ENCODE measurements around the gene MIA2.
"Not testable (repeated sequence)": the region's sequence is repeated elsewhere in the genome, so short reads cannot be mapped to it uniquely, and the experiment has no call there.

Gene MIA2

DNA sequence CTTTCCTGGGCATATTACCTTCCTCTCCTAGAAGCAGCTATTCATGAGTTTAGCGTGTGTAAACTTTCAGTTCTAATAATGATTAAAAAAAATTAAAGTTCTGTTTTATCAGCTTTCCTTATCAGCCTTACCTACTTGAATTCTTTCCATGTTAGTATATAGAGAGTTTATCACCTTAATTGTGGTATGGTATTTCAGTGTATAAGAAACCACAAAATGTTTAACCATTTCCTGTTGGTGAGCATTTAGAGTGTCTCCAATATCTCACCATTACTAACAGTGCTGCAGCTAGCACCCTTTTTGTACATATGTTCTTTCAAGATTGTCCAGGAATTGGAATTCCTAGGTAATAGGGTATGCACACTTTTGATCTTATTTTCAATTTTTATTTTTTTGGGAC lies 109.1 kb downstream of the MIA2 start:
- Histone ChIP-seq H3K27ac (no peak overlapping the region), H3K4me3 (ENCODE audit: low read depth, low read length) (no peak overlapping the region), H3K27me3 (replicated peaks) (no peaks in the 10 kb centered on the region), H3K36me3 (replicated peaks) (peaks cover 2% of the 10 kb centered on the region)
- in situ Hi-C loops (cut with HindIII; ENCODE audit: low pct_ligation_motif_present, low sequenced_read_pairs): no loop called here
- no peak for DNase-seq
- TF ChIP-seq, protein P1, sequence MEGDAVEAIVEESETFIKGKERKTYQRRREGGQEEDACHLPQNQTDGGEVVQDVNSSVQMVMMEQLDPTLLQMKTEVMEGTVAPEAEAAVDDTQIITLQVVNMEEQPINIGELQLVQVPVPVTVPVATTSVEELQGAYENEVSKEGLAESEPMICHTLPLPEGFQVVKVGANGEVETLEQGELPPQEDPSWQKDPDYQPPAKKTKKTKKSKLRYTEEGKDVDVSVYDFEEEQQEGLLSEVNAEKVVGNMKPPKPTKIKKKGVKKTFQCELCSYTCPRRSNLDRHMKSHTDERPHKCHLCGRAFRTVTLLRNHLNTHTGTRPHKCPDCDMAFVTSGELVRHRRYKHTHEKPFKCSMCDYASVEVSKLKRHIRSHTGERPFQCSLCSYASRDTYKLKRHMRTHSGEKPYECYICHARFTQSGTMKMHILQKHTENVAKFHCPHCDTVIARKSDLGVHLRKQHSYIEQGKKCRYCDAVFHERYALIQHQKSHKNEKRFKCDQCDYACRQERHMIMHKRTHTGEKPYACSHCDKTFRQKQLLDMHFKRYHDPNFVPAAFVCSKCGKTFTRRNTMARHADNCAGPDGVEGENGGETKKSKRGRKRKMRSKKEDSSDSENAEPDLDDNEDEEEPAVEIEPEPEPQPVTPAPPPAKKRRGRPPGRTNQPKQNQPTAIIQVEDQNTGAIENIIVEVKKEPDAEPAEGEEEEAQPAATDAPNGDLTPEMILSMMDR (IDR thresholded peaks at IDR 0.05; ENCODE audit: low read depth, low read length, missing control alignments): no peak

DNA sequence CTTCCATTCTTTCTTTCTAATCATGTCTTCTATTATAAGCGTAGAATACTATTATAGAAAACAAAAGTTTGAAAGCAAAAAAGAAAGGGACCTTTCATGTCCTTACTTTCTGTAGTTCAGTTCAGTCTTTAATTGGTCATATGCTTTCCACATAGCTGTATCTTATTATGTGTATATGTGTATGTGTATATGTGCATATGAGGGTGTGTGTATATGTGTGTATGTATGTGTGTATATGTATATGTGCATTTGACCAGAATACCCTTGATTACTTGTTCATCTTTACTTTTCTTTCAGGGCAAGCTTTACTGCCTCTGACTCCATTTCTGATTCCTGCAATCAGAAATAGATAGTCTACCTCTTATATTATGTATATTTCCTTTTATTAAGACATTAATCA lies 109.9 kb downstream of the MIA2 start:
- in situ Hi-C loops (cut with HindIII; ENCODE audit: low pct_ligation_motif_present, low sequenced_read_pairs): no loop called here
- H3K36me3 ChIP-seq (replicated peaks): no peaks in the 10 kb centered on the region

DNA sequence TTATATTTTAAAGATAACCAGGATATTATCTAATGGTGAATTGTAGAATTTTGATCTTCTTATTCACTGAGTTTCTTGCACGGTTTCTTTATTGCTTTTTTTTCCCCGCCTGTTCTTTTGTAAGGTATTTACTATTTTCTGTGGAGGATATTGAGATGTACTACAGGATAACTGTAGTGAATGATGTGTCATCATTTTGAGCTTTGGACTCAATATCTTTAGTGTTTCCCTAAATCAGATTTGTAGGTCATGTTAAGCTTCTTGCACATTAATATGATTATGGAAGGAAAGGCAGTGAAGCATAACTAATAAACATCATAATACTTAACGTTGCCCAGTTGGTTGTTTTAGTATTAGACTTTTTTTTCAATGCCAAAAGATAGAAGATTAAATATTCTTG lies 117.2 kb downstream of the MIA2 start:
- no peak for DNase-seq
- Histone ChIP-seq H3K27me3 (replicated peaks) (no peaks in the 10 kb centered on the region), H3K36me3 (replicated peaks) (peaks cover 2% of the 10 kb centered on the region), H3K27ac (no peak overlapping the region), H3K4me3 (ENCODE audit: low read depth, low read length) (no peak overlapping the region)
- in situ Hi-C loops (cut with HindIII; ENCODE audit: low pct_ligation_motif_present, low sequenced_read_pairs): no loop called here
- TF ChIP-seq, protein P1 (IDR thresholded peaks at IDR 0.05; ENCODE audit: low read depth, low read length, missing control alignments): no peak

More for the DNA sequence above, 109.9 kb downstream of the MIA2 start:
- Histone ChIP-seq H3K4me3 (ENCODE audit: low read depth, low read length) (no peak overlapping the region), H3K27me3 (replicated peaks) (no peaks in the 10 kb centered on the region), H3K27ac (no peak overlapping the region)
- no peak for DNase-seq
- TF ChIP-seq, protein P1 (IDR thresholded peaks at IDR 0.05; ENCODE audit: low read depth, low read length, missing control alignments): no peak

DNA sequence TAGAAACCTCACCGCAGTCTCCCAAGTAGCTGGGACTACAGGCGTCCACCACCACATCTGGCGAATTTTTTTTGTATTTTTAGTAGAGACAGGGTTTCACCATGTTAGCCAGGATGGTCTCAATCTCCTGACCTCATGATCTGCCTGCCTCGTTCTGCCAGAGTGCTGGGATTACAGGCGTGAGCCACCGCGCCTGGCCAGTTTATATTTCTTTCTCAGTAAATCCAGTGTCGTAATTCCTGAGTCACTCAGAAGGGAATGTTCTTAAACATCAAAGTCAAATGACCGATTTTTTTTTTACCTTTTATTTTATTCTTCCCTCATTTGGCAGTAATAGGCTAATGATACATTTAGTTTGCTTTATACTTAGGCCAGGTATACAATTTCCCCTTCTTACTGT lies 118.0 kb downstream of the MIA2 start:
- peaks cover 2% of the 10 kb centered on the region for H3K36me3 ChIP-seq (replicated peaks)
- no peaks in the 10 kb centered on the region for H3K27me3 ChIP-seq (replicated peaks)
- TF ChIP-seq, protein P1 (IDR thresholded peaks at IDR 0.05; ENCODE audit: low read depth, low read length, missing control alignments): no peak
- no peak for DNase-seq
- no peak overlapping the region for H3K27ac ChIP-seq
- in situ Hi-C loops (cut with HindIII; ENCODE audit: low pct_ligation_motif_present, low sequenced_read_pairs): no loop called here
- H3K4me3 ChIP-seq (ENCODE audit: low read depth, low read length): no peak overlapping the region

DNA sequence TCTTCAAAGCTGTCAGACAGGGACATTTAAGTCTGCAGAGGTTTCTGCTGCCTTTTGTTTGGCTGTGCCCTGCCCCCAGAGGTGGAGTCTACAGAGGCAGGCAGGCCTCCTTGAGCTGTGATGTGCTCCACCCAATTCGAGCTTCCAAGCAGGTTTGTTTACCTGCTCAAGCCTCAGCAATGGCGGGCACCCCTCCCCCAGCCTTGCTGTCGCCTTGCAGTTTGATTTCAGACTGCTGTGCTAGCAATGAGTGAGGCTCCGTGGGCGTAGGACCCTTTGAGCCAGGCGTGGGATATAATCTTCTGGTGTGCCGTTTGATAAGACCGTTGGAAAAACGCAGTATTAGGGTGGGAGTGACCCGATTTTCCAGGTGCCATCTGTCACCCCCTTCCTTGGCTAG lies 125.4 kb downstream of the MIA2 start:
- H3K4me3 ChIP-seq (ENCODE audit: low read depth, low read length); in situ Hi-C loops (cut with HindIII; ENCODE audit: low pct_ligation_motif_present, low sequenced_read_pairs); H3K27ac ChIP-seq; DNase-seq; H3K36me3 ChIP-seq (replicated peaks); H3K27me3 ChIP-seq (replicated peaks): not testable (repeated sequence)

DNA sequence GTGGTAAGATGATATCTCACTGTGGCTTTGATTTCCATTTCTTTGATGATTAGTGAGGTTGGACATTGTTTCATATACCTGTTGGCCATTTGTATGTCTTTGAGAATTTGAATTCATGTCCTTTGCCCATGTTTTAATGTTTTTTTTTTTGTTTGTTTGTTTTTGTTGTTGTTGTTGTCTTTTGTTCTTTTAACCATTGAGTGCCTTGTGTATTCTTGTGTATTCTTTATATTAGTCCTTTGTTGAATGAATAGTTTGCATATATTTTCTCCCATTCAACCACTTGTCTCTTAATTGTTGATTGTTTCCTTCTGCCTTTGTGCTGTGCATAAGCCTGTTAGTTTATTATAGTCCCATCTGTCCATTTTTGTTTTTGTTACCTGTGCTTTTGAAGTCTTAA lies 126.6 kb downstream of the MIA2 start:
- H3K36me3 ChIP-seq (replicated peaks): no peaks in the 10 kb centered on the region
- in situ Hi-C loops (cut with HindIII; ENCODE audit: low pct_ligation_motif_present, low sequenced_read_pairs): no loop called here
- H3K4me3 ChIP-seq (ENCODE audit: low read depth, low read length): no peak overlapping the region
- DNase-seq: no peak
- no peak overlapping the region for H3K27ac ChIP-seq
- TF ChIP-seq, protein P1 (IDR thresholded peaks at IDR 0.05; ENCODE audit: low read depth, low read length, missing control alignments): no peak
- H3K27me3 ChIP-seq (replicated peaks): no peaks in the 10 kb centered on the region

DNA sequence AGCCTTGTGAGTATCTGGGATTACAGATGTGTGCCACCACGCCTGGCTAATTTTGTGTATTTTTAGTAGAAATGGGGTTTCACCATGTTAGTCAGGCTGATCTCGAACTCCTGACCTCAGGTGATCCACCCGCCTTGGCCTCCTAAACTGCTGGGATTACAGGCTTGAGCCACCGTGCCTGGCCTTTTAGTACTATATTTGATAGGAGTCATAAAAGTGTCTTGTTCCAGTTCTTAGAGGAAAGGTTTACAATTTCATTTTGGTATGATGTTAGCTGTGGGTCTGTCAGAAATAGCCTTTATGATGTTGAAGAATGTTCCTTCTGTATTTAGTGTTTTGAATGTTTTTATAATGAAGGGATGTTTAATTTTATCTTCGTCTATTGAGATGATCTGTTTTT lies 127.8 kb downstream of the MIA2 start:
- H3K27ac ChIP-seq; H3K36me3 ChIP-seq (replicated peaks); H3K27me3 ChIP-seq (replicated peaks); DNase-seq; in situ Hi-C loops (cut with HindIII; ENCODE audit: low pct_ligation_motif_present, low sequenced_read_pairs); H3K4me3 ChIP-seq (ENCODE audit: low read depth, low read length): not testable (repeated sequence)
